Frontal cortex (tissue), 1 donor: ENCODE data around the gene ETV5. TPM values are rescaled to one million over a fixed set of nuclear protein-coding genes. Genes with fewer than 3 reads are reported as not detected.

Experiments
- small RNA-seq: library from RNA; depleted of rRNA; stranded (forward); fragments of <200 nt; gene quantifications from one replicate; pipeline ENCODE3, GENCODE V24; 2014
- total RNA-seq: library from RNA; depleted of rRNA; stranded (reverse); fragments of >200 nt; gene quantifications from one replicate; pipeline ENCODE4 v1.2.3, GENCODE V29; 2014

ETV5 gene
- total RNA-seq, 1 donor from 2014 or later = 25.7 TPM

Small RNA genes within 50 kb of the gene (small RNA-seq; reads per million reads assigned to genes)
- gene RF00017 = not detected

Other genes starting within 250 kb of the ETV5 start
- gene TRA2B, start 171.1 kb downstream of the ETV5 start, total RNA-seq = 163 TPM